Hepatocyte (in vitro differentiated cells): ENCODE measurements around the gene RRP12. TPM values are rescaled to one million over a fixed set of nuclear protein-coding genes. Genes with fewer than 3 reads are reported as not detected.

ENCODE experiments used
- DNase-seq: peaks from one replicate; pipeline ENCODE4 v3.0.0-alpha.2; 2016; ENCODE audit warnings: low spot score
- H2AFZ ChIP-seq: fragments of 200-600 bp; sonication (generic); 2 replicates; pipeline ENCODE4 v1.6.0; 2016; ENCODE audit warnings: antibody characterized with exemption, mild to moderate bottlenecking
- H3K27ac ChIP-seq: fragments of 200-600 bp; sonication (generic); 2 replicates; pipeline ENCODE4 v1.5.1; 2016; ENCODE audit warnings: mild to moderate bottlenecking
- H3K27me3 ChIP-seq: fragments of 200-600 bp; sonication (generic); 2 replicates; pipeline ENCODE4 v1.6.1; 2016
- H3K36me3 ChIP-seq: fragments of 200-600 bp; sonication (generic); replicated peaks from 2 replicates; pipeline ENCODE4 v1.5.1; 2016; ENCODE audit warnings: low read depth; ENCODE audit not compliant: insufficient read depth
- H3K4me1 ChIP-seq: fragments of 200-600 bp; sonication (generic); 2 replicates; pipeline ENCODE4 v1.5.1; 2016; ENCODE audit warnings: mild to moderate bottlenecking, moderate library complexity; ENCODE audit not compliant: insufficient read depth
- H3K4me2 ChIP-seq: fragments of 200-600 bp; sonication (generic); 2 replicates; pipeline ENCODE4 v1.6.0; 2016
- H3K4me3 ChIP-seq: fragments of 200-600 bp; sonication (generic); 2 replicates; pipeline ENCODE4 v1.5.1; 2016; ENCODE audit warnings: mild to moderate bottlenecking
- H3K79me2 ChIP-seq: fragments of 200-600 bp; sonication (generic); 2 replicates; pipeline ENCODE4 v1.6.0; 2017; ENCODE audit warnings: mild to moderate bottlenecking
- H3K9me2 ChIP-seq: fragments of 200-600 bp; sonication (generic); replicated peaks from 2 replicates; pipeline ENCODE4 v1.6.0; 2017; ENCODE audit warnings: mild to moderate bottlenecking; ENCODE audit not compliant: insufficient read depth
- H3K9me3 ChIP-seq: fragments of 200-600 bp; sonication (generic); 2 replicates; pipeline ENCODE4 v1.5.1; 2016; ENCODE audit warnings: low read depth, mild to moderate bottlenecking
- H4K20me1 ChIP-seq: fragments of 200-600 bp; sonication (generic); 2 replicates; pipeline ENCODE4 v1.6.0; 2016; ENCODE audit warnings: mild to moderate bottlenecking; ENCODE audit not compliant: insufficient read depth, poor library complexity, severe bottlenecking
- CTCF ChIP-seq: fragments of 200-600 bp; sonication (generic); IDR thresholded peaks from 2 replicates; pipeline ENCODE4 v1.5.1; 2016; ENCODE audit warnings: antibody characterized with exemption, mild to moderate bottlenecking; ENCODE audit not compliant: poor library complexity
- EZH2 ChIP-seq: fragments of 200-600 bp; sonication (generic); IDR thresholded peaks from 2 replicates; pipeline ENCODE4 v1.6.1; 2016; ENCODE audit warnings: antibody characterized with exemption, mild to moderate bottlenecking, borderline replicate concordance
- EZH2phosphoT487 ChIP-seq: fragments of 200-600 bp; sonication (generic); IDR thresholded peaks from one replicate; pipeline ENCODE4 v1.6.1; 2018; ENCODE audit warnings: antibody characterized with exemption, mild to moderate bottlenecking, low read depth, moderate library complexity; ENCODE audit not compliant: unreplicated experiment, severe bottlenecking
- WGBS: methylation state at CpG from one replicate; pipeline ENCODE4 v1.1.6; 2016; ENCODE audit warnings: low lambda C conversion rate; ENCODE audit errors: missing lambda C conversion rate; 5-methylcytosine and 5-hydroxymethylcytosine counted together
- polyA plus RNA-seq: library from polyadenylated mRNA; unstranded; fragments of >200 nt; fragmentation: Nextera tagmentation; extraction: Ambion mirVana; gene quantifications from 2 replicates; pipeline ENCODE4 v1.2.1, GENCODE V29; 2016
- total RNA-seq: library from RNA; depleted of rRNA; stranded (reverse); fragments of >200 nt; gene quantifications from 2 replicates; pipeline ENCODE4 v1.2.3, GENCODE V29; 2014

Gene RRP12
- total and polyA plus RNA-seq, 2 experiments from 2014 or later = 10.6 to 20.6 TPM

GRCh38 chr10:97356918-97357317 lies 44.2 kb downstream of the RRP12 start:
- Histone ChIP-seq H3K79me2 (no peaks in the 10 kb centered on the region), H3K27ac (no peak overlapping the region), H2AFZ (no peak overlapping the region), H3K9me3 (no peaks in the 10 kb centered on the region), H3K36me3 (no peaks in the 10 kb centered on the region), H3K9me2 (no peaks in the 10 kb centered on the region), H4K20me1 (no peaks in the 10 kb centered on the region), H3K4me2 (no peak overlapping the region), H3K27me3 (no peaks in the 10 kb centered on the region), H3K4me3 (no peak overlapping the region), H3K4me1 (no peaks in the 10 kb centered on the region)
- TF ChIP-seq EZH2 = no peak
- no peak for TF ChIP-seq CTCF
- no peak for TF ChIP-seq EZH2phosphoT487
- DNase-seq = no peak
- 96% methylated on average over 7 of the region's 7 CpGs for WGBS

GRCh38 chr10:97356318-97356914 lies 44.7 kb downstream of the RRP12 start:
- Histone ChIP-seq H4K20me1 (no peaks in the 10 kb centered on the region), H3K9me3 (no peaks in the 10 kb centered on the region), H3K4me3 (no peak overlapping the region), H3K4me2 (no peak overlapping the region), H2AFZ (no peak overlapping the region), H3K27me3 (no peaks in the 10 kb centered on the region), H3K9me2 (no peaks in the 10 kb centered on the region), H3K4me1 (no peaks in the 10 kb centered on the region), H3K79me2 (no peaks in the 10 kb centered on the region), H3K36me3 (no peaks in the 10 kb centered on the region), H3K27ac (no peak overlapping the region)
- WGBS = 87% methylated on average over 6 of the region's 6 CpGs
- no peak for DNase-seq
- TF ChIP-seq EZH2phosphoT487 (no peak), EZH2 (no peak)

GRCh38 chr10:97355571-97355975 lies 45.6 kb downstream of the RRP12 start:
- no peak overlapping the region for H3K4me2 ChIP-seq
- peaks cover 2% of the 10 kb centered on the region for H3K4me1 ChIP-seq
- H2AFZ ChIP-seq = no peak overlapping the region
- H3K27ac ChIP-seq = no peak overlapping the region
- H3K36me3 ChIP-seq = no peaks in the 10 kb centered on the region
- TF ChIP-seq EZH2 = no peak
- TF ChIP-seq CTCF = peak; percentile 48
- DNase-seq = peak; percentile 36
- WGBS = 73% methylated on average over 5 of the region's 5 CpGs
- H4K20me1 ChIP-seq = no peaks in the 10 kb centered on the region
- no peak overlapping the region for H3K4me3 ChIP-seq
- H3K79me2 ChIP-seq = no peaks in the 10 kb centered on the region
- no peaks in the 10 kb centered on the region for H3K27me3 ChIP-seq
- no peaks in the 10 kb centered on the region for H3K9me3 ChIP-seq
- no peaks in the 10 kb centered on the region for H3K9me2 ChIP-seq

- TF ChIP-seq EZH2phosphoT487 = no peak
- TF ChIP-seq EZH2 = no peak
- TF ChIP-seq CTCF = no peak
- no peaks in the 10 kb centered on the region for H3K79me2 ChIP-seq
- 92% methylated on average over 4 of the region's 4 CpGs for WGBS
These were observed 47.2 kb downstream of the RRP12 start for GRCh38 chr10:97353945-97354344.

More at GRCh38 chr10:97353945-97354344, 47.2 kb downstream of the RRP12 start:
- H3K4me3 ChIP-seq = no peak overlapping the region
- no peaks in the 10 kb centered on the region for H4K20me1 ChIP-seq
- DNase-seq = no peak
- no peaks in the 10 kb centered on the region for H3K36me3 ChIP-seq
- no peak overlapping the region for H3K27ac ChIP-seq
- H3K27me3 ChIP-seq = no peaks in the 10 kb centered on the region
- H2AFZ ChIP-seq = no peak overlapping the region
- no peaks in the 10 kb centered on the region for H3K9me2 ChIP-seq
- no peaks in the 10 kb centered on the region for H3K9me3 ChIP-seq
- no peak overlapping the region for H3K4me2 ChIP-seq
- H3K4me1 ChIP-seq = peaks cover 16% of the 10 kb centered on the region
